Stimulated activated CD4-positive, alpha-beta T cell treated with anti-CD3 and anti-CD28 coated beads, Interleukin-12 subunit alpha, Interleukin-12 subunit beta, amount 100 ng/mL, for 4 hours (primary cell): ENCODE measurements around the gene HSPA1A.

Experiments
- DNase-seq: peaks from one replicate; pipeline ENCODE4 v3.0.0-alpha.2; 2020

Gene HSPA1A

DNA sequence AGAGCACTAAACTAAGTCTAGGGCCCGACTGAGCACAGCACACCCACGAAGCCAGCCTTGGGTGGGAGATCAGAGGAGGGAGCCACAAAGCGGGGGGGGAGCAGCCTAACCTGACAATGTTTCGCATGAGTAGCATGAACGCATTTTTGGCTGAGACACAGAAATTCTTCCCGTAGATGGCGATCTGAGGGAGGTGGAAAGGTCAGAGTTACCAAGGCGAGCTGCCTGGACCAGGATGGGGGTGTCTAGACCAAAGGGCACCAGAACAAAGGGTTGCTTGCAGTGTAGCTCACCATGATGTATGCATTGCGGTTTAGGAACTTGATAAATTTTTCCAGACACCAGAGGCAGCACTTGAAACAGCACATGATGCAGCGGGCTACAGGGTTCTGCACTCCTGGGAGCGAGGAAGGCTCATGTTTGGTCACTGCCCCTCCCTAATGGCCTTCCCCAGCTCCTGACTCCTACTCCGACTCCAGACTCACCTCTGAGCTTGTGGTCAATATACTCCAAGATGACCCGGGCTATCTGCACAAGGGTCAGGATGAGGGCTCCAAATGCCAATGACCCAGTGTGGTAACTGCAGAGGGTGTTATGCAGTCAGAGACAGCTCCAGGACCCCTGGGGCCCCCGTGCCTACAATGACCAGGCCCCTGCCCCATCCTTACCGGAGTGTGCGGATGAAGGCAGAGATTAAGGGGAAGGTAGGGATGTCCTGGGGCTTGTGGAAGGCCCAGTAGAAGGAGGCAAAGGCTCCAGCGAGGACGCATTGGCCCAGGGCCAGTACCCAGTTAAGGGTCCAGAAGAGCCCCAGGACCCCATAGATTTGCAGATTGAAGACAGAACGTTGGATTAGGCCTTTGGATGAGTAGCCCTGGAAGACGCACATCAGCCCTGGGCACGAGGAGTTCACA, 50.1 kb downstream of the HSPA1A start:
- DNase-seq: no peak
